ENCODE results near the gene DGKQ.

DGKQ gene

GRCh38 chr4:917992-918391 lies 55.4 kb downstream of the DGKQ start:
- no peak overlapping the region for H4K12ac ChIP-seq (ENCODE audit: low read depth, low read length)
- no CpG with 5 or more reads among the region's 2 CpGs for WGBS (ENCODE audit: extremely low coverage, insufficient coverage, insufficient read length)
- H3K4me3 ChIP-seq (ENCODE audit: low read depth, low read length), result no peak overlapping the region
- H3K4me1 ChIP-seq (ENCODE audit: control insufficient read depth in 1 of 2, insufficient read depth in 2 of 2, low read length in 2 of 2), result peaks cover 0 to 3% of the 10 kb centered on the region in 2 experiments
- H2BK120ac ChIP-seq (ENCODE audit: insufficient read depth, low read length, poor library complexity), result no peak overlapping the region
- H3K79me2 ChIP-seq (ENCODE audit: control insufficient read depth, insufficient read depth, low read length, poor library complexity), result peaks cover 13% of the 10 kb centered on the region
- H2AFZ ChIP-seq (ENCODE audit: insufficient read depth, low read length, poor library complexity), result no peak overlapping the region
- no peak overlapping the region for H3K4ac ChIP-seq (ENCODE audit: low read depth, low read length)
- no peak overlapping the region for H3K14ac ChIP-seq (ENCODE audit: low read length)
- H2AK5ac ChIP-seq (ENCODE audit: low read length), result no peak overlapping the region
- H3K4me2 ChIP-seq (ENCODE audit: low read length), result no peak overlapping the region
- H3K79me1 ChIP-seq (ENCODE audit: low read length), result no peaks in the 10 kb centered on the region
- H2BK12ac ChIP-seq (ENCODE audit: low read length), result no peak overlapping the region
- H3K27ac ChIP-seq (ENCODE audit: low read depth, low read length), result no peak overlapping the region
- H3K9me3 ChIP-seq (ENCODE audit: insufficient read depth, low read depth, low read length), result peaks cover 1% of the 10 kb centered on the region
- H4K91ac ChIP-seq (ENCODE audit: low read depth, low read length), result no peak overlapping the region
- H3K18ac ChIP-seq (ENCODE audit: low read length), result no peak overlapping the region
- H3K9ac ChIP-seq (ENCODE audit: low read length), result no peak overlapping the region
- H3K27me3 ChIP-seq (ENCODE audit: insufficient read depth, low read length), result no peaks in the 10 kb centered on the region
- H4K8ac ChIP-seq (ENCODE audit: low read depth, low read length), result no peak overlapping the region
- no peak for DNase-seq
- H2BK5ac ChIP-seq (ENCODE audit: low read depth, low read length, poor library complexity), result no peak overlapping the region
- peaks cover 0 to 3% of the 10 kb centered on the region in 2 experiments for H3K36me3 ChIP-seq (ENCODE audit: control insufficient read depth in 1 of 2, insufficient read depth in 2 of 2, low read length in 2 of 2)
- H3K23ac ChIP-seq (ENCODE audit: low read length), result no peak overlapping the region

- no CpG with 5 or more reads among the region's 7 CpGs for WGBS (ENCODE audit: extremely low coverage, insufficient coverage, insufficient read length)
- Histone ChIP-seq H3K9me3 (ENCODE audit: insufficient read depth, low read depth, low read length) (peaks cover 1% of the 10 kb centered on the region), H3K79me2 (ENCODE audit: control insufficient read depth, insufficient read depth, low read length, poor library complexity) (peaks cover 13% of the 10 kb centered on the region), H3K4me3 (ENCODE audit: low read depth, low read length) (no peak overlapping the region), H3K27ac (ENCODE audit: low read depth, low read length) (no peak overlapping the region), H3K27me3 (ENCODE audit: insufficient read depth, low read length) (no peaks in the 10 kb centered on the region), H3K4me2 (ENCODE audit: low read length) (no peak overlapping the region), H2AK5ac (ENCODE audit: low read length) (no peak overlapping the region), H3K23ac (ENCODE audit: low read length) (no peak overlapping the region), H3K18ac (ENCODE audit: low read length) (no peak overlapping the region), H3K36me3 (ENCODE audit: control insufficient read depth in 1 of 2, insufficient read depth in 2 of 2, low read length in 2 of 2) (peaks cover 0 to 4% of the 10 kb centered on the region in 2 experiments), H3K14ac (ENCODE audit: low read length) (no peak overlapping the region), H3K9ac (ENCODE audit: low read length) (peak overlapping the region; percentile 54), H4K12ac (ENCODE audit: low read depth, low read length) (no peak overlapping the region), H2BK5ac (ENCODE audit: low read depth, low read length, poor library complexity) (no peak overlapping the region), H2BK12ac (ENCODE audit: low read length) (no peak overlapping the region), H3K4me1 (ENCODE audit: control insufficient read depth in 1 of 2, insufficient read depth in 2 of 2, low read length in 2 of 2) (peaks cover 0 to 1% of the 10 kb centered on the region in 2 experiments), H3K4ac (ENCODE audit: low read depth, low read length) (no peak overlapping the region), H2AFZ (ENCODE audit: insufficient read depth, low read length, poor library complexity) (no peak overlapping the region), H4K8ac (ENCODE audit: low read depth, low read length) (no peak overlapping the region), H4K91ac (ENCODE audit: low read depth, low read length) (no peak overlapping the region), H2BK120ac (ENCODE audit: insufficient read depth, low read length, poor library complexity) (no peak overlapping the region), H3K79me1 (ENCODE audit: low read length) (no peaks in the 10 kb centered on the region)
- no peak for DNase-seq
Observed at GRCh38 chr4:917466-917865, 55.9 kb downstream of the DGKQ start.

GRCh38 chr4:915595-915994 lies 57.8 kb downstream of the DGKQ start:
- H3K4me2 ChIP-seq (ENCODE audit: low read length), result no peak overlapping the region
- H3K79me2 ChIP-seq (ENCODE audit: control insufficient read depth, insufficient read depth, low read length, poor library complexity), result peaks cover 11% of the 10 kb centered on the region
- H3K23ac ChIP-seq (ENCODE audit: low read length), result no peak overlapping the region
- no peak overlapping the region for H3K18ac ChIP-seq (ENCODE audit: low read length)
- H3K4me1 ChIP-seq (ENCODE audit: control insufficient read depth in 1 of 2, insufficient read depth in 2 of 2, low read length in 2 of 2), result peaks cover 0 to 1% of the 10 kb centered on the region in 2 experiments
- H4K12ac ChIP-seq (ENCODE audit: low read depth, low read length), result no peak overlapping the region
- no peak overlapping the region for H3K27ac ChIP-seq (ENCODE audit: low read depth, low read length)
- peaks cover 16 to 20% of the 10 kb centered on the region in 2 experiments for H3K36me3 ChIP-seq (ENCODE audit: control insufficient read depth in 1 of 2, insufficient read depth in 2 of 2, low read length in 2 of 2)
- H3K9me3 ChIP-seq (ENCODE audit: insufficient read depth, low read depth, low read length), result peaks cover 1% of the 10 kb centered on the region
- H2AFZ ChIP-seq (ENCODE audit: insufficient read depth, low read length, poor library complexity), result no peak overlapping the region
- H4K91ac ChIP-seq (ENCODE audit: low read depth, low read length), result no peak overlapping the region
- no peak overlapping the region for H2AK5ac ChIP-seq (ENCODE audit: low read length)
- no peak overlapping the region for H3K4me3 ChIP-seq (ENCODE audit: low read depth, low read length)
- no peaks in the 10 kb centered on the region for H3K79me1 ChIP-seq (ENCODE audit: low read length)
- WGBS (ENCODE audit: extremely low coverage, insufficient coverage, insufficient read length), result no CpG with 5 or more reads among the region's 8 CpGs
- no peak overlapping the region for H3K14ac ChIP-seq (ENCODE audit: low read length)
- H2BK12ac ChIP-seq (ENCODE audit: low read length), result no peak overlapping the region
- H2BK120ac ChIP-seq (ENCODE audit: insufficient read depth, low read length, poor library complexity), result no peak overlapping the region
- no peak overlapping the region for H4K8ac ChIP-seq (ENCODE audit: low read depth, low read length)
- no peaks in the 10 kb centered on the region for H3K27me3 ChIP-seq (ENCODE audit: insufficient read depth, low read length)
- H3K9ac ChIP-seq (ENCODE audit: low read length), result peak overlapping the region; percentile 41
- H2BK5ac ChIP-seq (ENCODE audit: low read depth, low read length, poor library complexity), result no peak overlapping the region
- H3K4ac ChIP-seq (ENCODE audit: low read depth, low read length), result peak overlapping the region; percentile 9
- no peak for DNase-seq

- Histone ChIP-seq H3K4me3 (ENCODE audit: low read depth, low read length) (no peak overlapping the region), H3K4me1 (ENCODE audit: control insufficient read depth in 1 of 2, insufficient read depth in 2 of 2, low read length in 2 of 2) (peaks cover 0 to 1% of the 10 kb centered on the region in 2 experiments), H2BK12ac (ENCODE audit: low read length) (no peak overlapping the region), H3K27ac (ENCODE audit: low read depth, low read length) (no peak overlapping the region), H3K4ac (ENCODE audit: low read depth, low read length) (peak overlapping the region; percentile 13), H4K8ac (ENCODE audit: low read depth, low read length) (no peak overlapping the region), H2AK5ac (ENCODE audit: low read length) (no peak overlapping the region), H3K18ac (ENCODE audit: low read length) (no peak overlapping the region), H3K23ac (ENCODE audit: low read length) (no peak overlapping the region), H3K27me3 (ENCODE audit: insufficient read depth, low read length) (no peaks in the 10 kb centered on the region), H3K79me1 (ENCODE audit: low read length) (no peaks in the 10 kb centered on the region), H3K36me3 (ENCODE audit: control insufficient read depth in 1 of 2, insufficient read depth in 2 of 2, low read length in 2 of 2) (peaks cover 17 to 21% of the 10 kb centered on the region in 2 experiments), H3K9me3 (ENCODE audit: insufficient read depth, low read depth, low read length) (peaks cover 1% of the 10 kb centered on the region), H2BK5ac (ENCODE audit: low read depth, low read length, poor library complexity) (no peak overlapping the region), H3K79me2 (ENCODE audit: control insufficient read depth, insufficient read depth, low read length, poor library complexity) (peaks cover 11% of the 10 kb centered on the region), H2BK120ac (ENCODE audit: insufficient read depth, low read length, poor library complexity) (no peak overlapping the region), H3K9ac (ENCODE audit: low read length) (no peak overlapping the region), H4K91ac (ENCODE audit: low read depth, low read length) (no peak overlapping the region), H3K4me2 (ENCODE audit: low read length) (no peak overlapping the region), H3K14ac (ENCODE audit: low read length) (no peak overlapping the region), H4K12ac (ENCODE audit: low read depth, low read length) (no peak overlapping the region), H2AFZ (ENCODE audit: insufficient read depth, low read length, poor library complexity) (no peak overlapping the region)
- no peak for DNase-seq
- no CpG with 5 or more reads among the region's 20 CpGs for WGBS (ENCODE audit: extremely low coverage, insufficient coverage, insufficient read length)
Observed at GRCh38 chr4:915041-915474, 58.3 kb downstream of the DGKQ start.

Data from trophoblast cell (in vitro differentiated cells and primary cell).